A673 (cell line): ENCODE measurements around the gene EHD1. TPM values are rescaled to one million over a fixed set of nuclear protein-coding genes. Genes with fewer than 3 reads are reported as not detected.

Source experiments
- BruUV-seq: library from RNA; stranded (reverse); fragments of 400-500 nt; replicated peaks from 2 replicates; lab custom pipeline; 2021; lab: Mats Ljungman, UMichigan
- CTCF ChIA-PET: fragments of 300-600 bp; sonication (Branson Sonifier 250); formaldehyde crosslinking; loops from one replicate; lab custom pipeline; 2022; ENCODE audit warnings: antibody characterized with exemption; lab: Charles Lee
- POLR2A ChIA-PET: fragments of 300-600 bp; sonication (Branson Sonifier 250); formaldehyde crosslinking; loops from one replicate; lab custom pipeline; 2022; ENCODE audit warnings: antibody characterized with exemption; ENCODE audit not compliant: low non-redundant PET; lab: Charles Lee
- DNase-seq: peaks from one replicate; pipeline ENCODE4 v3.0.0-alpha.2; 2015; ENCODE audit warnings: low spot score
- H3K27ac ChIP-seq: fragments of 200-600 bp; sonication (generic); 2 replicates; pipeline ENCODE4 v1.5.1; 2016; ENCODE audit warnings: mixed run types, low read depth, mild to moderate bottlenecking, mixed read lengths, antibody characterized with exemption, low read length; ENCODE audit not compliant: poor library complexity, severe bottlenecking
- H3K27me3 ChIP-seq: fragments of 200-600 bp; sonication (generic); replicated peaks from 2 replicates; pipeline ENCODE4 v1.6.1; 2017; ENCODE audit warnings: mixed run types, low read depth, mild to moderate bottlenecking, mixed read lengths, antibody characterized with exemption, low read length; ENCODE audit not compliant: insufficient read depth, poor library complexity
- H3K36me3 ChIP-seq: fragments of 200-600 bp; sonication (generic); 2 replicates; pipeline ENCODE4 v1.6.1; 2016; ENCODE audit warnings: mixed run types, mild to moderate bottlenecking, mixed read lengths, antibody characterized with exemption, low read length; ENCODE audit not compliant: insufficient read depth, poor library complexity, severe bottlenecking
- H3K4me1 ChIP-seq: fragments of 200-600 bp; sonication (generic); 2 replicates; pipeline ENCODE4 v1.6.1; 2017; ENCODE audit warnings: mixed run types, mild to moderate bottlenecking, mixed read lengths, antibody characterized with exemption, low read length; ENCODE audit not compliant: insufficient read depth, poor library complexity, severe bottlenecking
- H3K4me3 ChIP-seq: fragments of 200-600 bp; sonication (generic); 2 replicates; pipeline ENCODE4 v1.5.1; 2016; ENCODE audit warnings: low read depth, mixed run types, mild to moderate bottlenecking, mixed read lengths, low read length; ENCODE audit not compliant: poor library complexity, severe bottlenecking
- H3K9me3 ChIP-seq: fragments of 200-600 bp; sonication (generic); 2 replicates; pipeline ENCODE4 v1.6.1; 2016; ENCODE audit warnings: mixed run types, low read depth, mild to moderate bottlenecking, mixed read lengths, antibody characterized with exemption, low read length; ENCODE audit not compliant: poor library complexity, severe bottlenecking
- EZH2 ChIP-seq: fragments of 200-600 bp; sonication (generic); IDR thresholded peaks from 2 replicates; pipeline ENCODE4 v1.6.1; 2017; ENCODE audit warnings: borderline replicate concordance, low read depth, mild to moderate bottlenecking, mixed read lengths, antibody characterized with exemption, low read length; ENCODE audit not compliant: poor library complexity, severe bottlenecking
- intact Hi-C: fragments of 100-400 bp; cut with micrococcal nuclease; formaldehyde crosslinking; loops from one replicate; pipeline ENCODE4 v1.10.0; 2022; ENCODE audit not compliant: unreplicated experiment
- total RNA-seq: library from RNA; stranded (reverse); gene quantifications from 2 replicates; pipeline ENCODE4 v1.2.3, GENCODE V29; 2021
- TF ChIP-seq, protein P1 (sequence below): fragments of 300-800, 200-600 bp; sonication (generic); conservative IDR thresholded peaks from 2 replicates; pipeline ENCODE4 v1.5.1; 2017; ENCODE audit warnings: low read depth, mild to moderate bottlenecking, antibody characterized with exemption, low read length, moderate library complexity, mixed read lengths

Gene EHD1
- total RNA-seq, 1 experiment from 2014 or later, result 63.1 TPM

- TF ChIP-seq EZH2, result no peak
- peaks cover 9% of the 10 kb centered on the region for H3K4me1 ChIP-seq
- no peak for DNase-seq
- H3K9me3 ChIP-seq, result no peaks in the 10 kb centered on the region
- peak overlapping the region; percentile 23 for H3K27ac ChIP-seq
- H3K4me3 ChIP-seq, result no peak overlapping the region
- H3K36me3 ChIP-seq, result no peaks in the 10 kb centered on the region
- intact Hi-C loops, result no loop called here
- ChIA-PET CTCF (no interaction called here), POLR2A (no interaction called here)
- no TSS peak for BruUV-seq
- H3K27me3 ChIP-seq, result no peaks in the 10 kb centered on the region
These were observed 13.7 kb downstream of the EHD1 start for GRCh38 chr11:64864473-64865285.

- Histone ChIP-seq H3K27ac (peak overlapping the region; percentile 23), H3K9me3 (no peaks in the 10 kb centered on the region), H3K4me3 (no peak overlapping the region), H3K4me1 (peaks cover 6% of the 10 kb centered on the region), H3K27me3 (no peaks in the 10 kb centered on the region), H3K36me3 (no peaks in the 10 kb centered on the region)
- TF ChIP-seq EZH2, result no peak
- TF ChIP-seq, protein P1, sequence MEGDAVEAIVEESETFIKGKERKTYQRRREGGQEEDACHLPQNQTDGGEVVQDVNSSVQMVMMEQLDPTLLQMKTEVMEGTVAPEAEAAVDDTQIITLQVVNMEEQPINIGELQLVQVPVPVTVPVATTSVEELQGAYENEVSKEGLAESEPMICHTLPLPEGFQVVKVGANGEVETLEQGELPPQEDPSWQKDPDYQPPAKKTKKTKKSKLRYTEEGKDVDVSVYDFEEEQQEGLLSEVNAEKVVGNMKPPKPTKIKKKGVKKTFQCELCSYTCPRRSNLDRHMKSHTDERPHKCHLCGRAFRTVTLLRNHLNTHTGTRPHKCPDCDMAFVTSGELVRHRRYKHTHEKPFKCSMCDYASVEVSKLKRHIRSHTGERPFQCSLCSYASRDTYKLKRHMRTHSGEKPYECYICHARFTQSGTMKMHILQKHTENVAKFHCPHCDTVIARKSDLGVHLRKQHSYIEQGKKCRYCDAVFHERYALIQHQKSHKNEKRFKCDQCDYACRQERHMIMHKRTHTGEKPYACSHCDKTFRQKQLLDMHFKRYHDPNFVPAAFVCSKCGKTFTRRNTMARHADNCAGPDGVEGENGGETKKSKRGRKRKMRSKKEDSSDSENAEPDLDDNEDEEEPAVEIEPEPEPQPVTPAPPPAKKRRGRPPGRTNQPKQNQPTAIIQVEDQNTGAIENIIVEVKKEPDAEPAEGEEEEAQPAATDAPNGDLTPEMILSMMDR, result no peak
- CTCF ChIA-PET, result no interaction called here
- DNase-seq, result no peak
- POLR2A ChIA-PET, result no interaction called here
- no TSS peak for BruUV-seq
- intact Hi-C loops, result no loop called here
These were observed 14.3 kb downstream of the EHD1 start for GRCh38 chr11:64864135-64864472.

DNA sequence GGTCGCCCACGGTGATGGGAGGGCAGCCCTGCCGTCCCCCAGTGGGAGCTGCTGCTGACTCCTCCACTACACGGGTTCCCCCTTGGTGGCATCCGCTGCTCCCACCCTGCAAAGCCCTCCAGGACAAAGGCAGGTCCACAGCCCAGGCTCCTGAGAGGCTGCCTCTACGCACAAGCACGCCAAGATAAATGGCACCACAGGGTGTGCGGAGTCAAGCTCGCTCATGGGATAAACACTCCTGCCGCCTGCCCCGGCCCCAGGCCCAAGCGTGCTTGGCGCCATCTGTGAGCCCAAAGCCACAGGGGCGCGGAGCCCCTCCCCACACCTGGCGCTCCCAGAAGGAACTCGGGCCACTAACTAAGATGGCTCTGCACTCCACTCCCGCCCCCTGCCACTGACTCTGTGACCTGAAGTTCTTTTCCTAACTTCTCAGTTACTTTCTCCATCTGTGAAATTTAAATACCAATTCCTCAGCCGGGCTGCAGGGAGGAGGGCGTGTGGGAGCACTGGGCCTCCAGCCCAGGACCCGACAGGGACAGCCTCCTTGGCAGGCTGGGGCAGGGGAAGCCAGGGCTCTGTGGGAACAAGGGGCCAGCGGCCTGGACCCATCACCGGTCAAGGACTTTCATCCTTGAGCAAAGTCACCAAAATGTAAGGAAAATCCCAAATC is 14.9 kb downstream of the EHD1 start:
- peaks cover 6% of the 10 kb centered on the region for H3K4me1 ChIP-seq
- TF ChIP-seq, protein P1, result no peak
- TF ChIP-seq EZH2, result no peak
- no peaks in the 10 kb centered on the region for H3K27me3 ChIP-seq
- BruUV-seq, result no TSS peak
- H3K27ac ChIP-seq, result peak overlapping the region; percentile 23
- no peak for DNase-seq
- H3K4me3 ChIP-seq, result no peak overlapping the region
- H3K9me3 ChIP-seq, result no peaks in the 10 kb centered on the region
- H3K36me3 ChIP-seq, result no peaks in the 10 kb centered on the region
- CTCF ChIA-PET, result no interaction called here
- intact Hi-C loops, result no loop called here
- POLR2A ChIA-PET, result interaction anchor here (0.5 kb wide), 1 partner anchor 10 kb away, joined by 5 read pairs; no protein-coding TSS in a partner anchor
